Gastroesophageal sphincter (tissue), 3 donors: ENCODE measurements around the gene CACNA1A.

ENCODE experiments used
- CTCF ChIP-seq, 4 experiments: fragments of 200-600 bp in 2 of 4; fragments of 450-650 bp in 2 of 4; sonication (generic) in 1 of 4; IDR thresholded peaks; one replicate each; pipeline ENCODE4 v1.5.1; 2017 to 2019; ENCODE audit warnings: antibody characterized with exemption in 4 of 4, mild to moderate bottlenecking in 2 of 4, moderate library complexity in 2 of 4
- EP300 ChIP-seq: sonication (generic); formaldehyde crosslinking; IDR thresholded peaks from one replicate; pipeline ENCODE4 v1.6.1; 2017; ENCODE audit warnings: antibody characterized with exemption, mild to moderate bottlenecking
- POLR2A ChIP-seq, 2 donors: fragments of 450-650 bp; IDR thresholded peaks; one replicate each; pipeline ENCODE4 v1.6.1; 2017; ENCODE audit warnings: antibody characterized with exemption in 2 of 2, mild to moderate bottlenecking in 2 of 2, moderate library complexity in 1 of 2
- POLR2AphosphoS5 ChIP-seq: sonication (generic); formaldehyde crosslinking; IDR thresholded peaks from one replicate; pipeline ENCODE4 v1.6.1; 2017; ENCODE audit warnings: antibody characterized with exemption

- TF ChIP-seq CTCF (IDR thresholded peaks at IDR 0.05) (no peak), EP300 (no peak), POLR2AphosphoS5 (no peak), POLR2A (IDR thresholded peaks at IDR 0.05) (no peak)
Measured at GRCh38 chr19:13300421-13301030, 205.8 kb downstream of the CACNA1A start.
